ENCODE results near the gene ITPKC. TPM values are rescaled to one million over a fixed set of nuclear protein-coding genes. Genes with fewer than 3 reads are reported as not detected.

The ITPKC gene
- total and polyA plus RNA-seq, 11 donors, result 6.9 to 27.3 (median 9.1) TPM

DNA sequence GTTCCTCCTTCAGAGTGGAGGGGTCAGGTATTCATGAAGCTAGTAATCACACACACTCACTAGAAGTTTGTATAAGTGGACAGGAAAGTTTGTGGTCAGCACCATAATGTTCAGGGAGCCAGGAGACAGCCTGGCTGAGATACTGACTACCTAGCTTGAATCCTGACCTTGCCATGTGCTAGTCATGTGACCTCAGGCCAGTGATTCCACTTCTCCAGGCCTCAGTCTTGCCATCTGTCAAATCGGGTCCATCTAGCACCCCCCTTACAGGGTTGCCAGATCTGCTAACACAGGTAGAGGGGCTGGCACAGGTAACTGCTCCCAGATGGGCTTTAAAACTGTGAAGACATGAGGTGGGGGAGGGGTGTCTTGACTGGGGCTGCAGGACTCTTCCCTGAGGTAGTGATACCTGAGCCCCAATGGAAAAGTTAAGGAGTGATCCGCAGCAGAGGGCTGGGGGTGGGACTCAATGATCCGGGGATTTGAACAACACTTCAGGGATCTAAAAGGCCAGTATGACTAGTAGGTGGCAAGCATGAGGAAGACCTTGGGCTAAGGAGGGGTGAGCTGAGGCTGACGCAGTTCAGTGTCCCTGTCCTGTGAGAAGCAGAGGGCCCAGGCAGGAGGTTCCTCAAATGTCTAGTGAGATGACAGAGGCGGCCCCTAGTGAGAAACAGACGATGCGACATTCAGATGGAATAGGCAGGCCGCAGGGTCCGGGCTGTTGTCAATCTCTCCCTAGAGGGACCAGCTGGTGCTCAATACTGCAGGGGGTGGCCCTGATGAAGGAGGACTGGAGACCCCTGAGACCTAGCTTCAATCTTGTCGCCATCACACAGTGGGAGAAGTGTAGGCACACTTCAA, 24.8 kb downstream of the ITPKC start:
- Histone ChIP-seq H3K27ac (peak overlapping the region in 9 of 12 donors; percentile 11 to 74 (median 62)), H3K36me3 (peaks cover 0 to 41% (median 32%) of the 10 kb centered on the region in 9 donors)

DNA sequence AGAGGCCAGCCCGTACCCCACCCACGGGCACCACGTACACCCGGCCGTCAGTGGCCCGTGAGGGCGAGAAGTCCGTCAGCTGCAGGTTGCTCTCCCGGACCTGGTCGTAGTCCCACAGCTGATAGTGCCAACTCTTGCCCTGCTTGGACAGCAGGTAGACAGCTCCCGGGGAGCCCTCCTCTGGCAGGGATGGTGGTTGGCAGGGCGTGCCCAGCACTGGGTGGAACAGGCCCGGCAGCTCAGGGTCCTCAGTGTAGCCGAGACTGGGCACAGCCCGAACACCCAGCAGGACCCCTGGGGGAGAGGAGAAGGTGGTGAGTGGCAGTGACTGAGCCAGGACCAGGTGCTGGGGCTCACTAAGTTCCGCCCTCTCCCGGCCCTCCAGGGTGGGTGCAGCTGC, 25.6 kb downstream of the ITPKC start:
- Histone ChIP-seq H3K4me3 (no peak overlapping the region), H3K27ac (no peak overlapping the region), H3K4me1 (peaks cover 0 to 33% (median 13%) of the 10 kb centered on the region in 12 donors), H3K9me3 (no peaks in the 10 kb centered on the region), H3K27me3 (no peaks in the 10 kb centered on the region), H3K36me3 (peaks cover 0 to 34% (median 25%) of the 10 kb centered on the region in 9 donors)
- intact Hi-C loops (cut with DNase I), result no loop called here
- DNase-seq (no peak), ATAC-seq (peak in 1 of 4 donors; percentile 8)
- TF ChIP-seq, protein P1, sequence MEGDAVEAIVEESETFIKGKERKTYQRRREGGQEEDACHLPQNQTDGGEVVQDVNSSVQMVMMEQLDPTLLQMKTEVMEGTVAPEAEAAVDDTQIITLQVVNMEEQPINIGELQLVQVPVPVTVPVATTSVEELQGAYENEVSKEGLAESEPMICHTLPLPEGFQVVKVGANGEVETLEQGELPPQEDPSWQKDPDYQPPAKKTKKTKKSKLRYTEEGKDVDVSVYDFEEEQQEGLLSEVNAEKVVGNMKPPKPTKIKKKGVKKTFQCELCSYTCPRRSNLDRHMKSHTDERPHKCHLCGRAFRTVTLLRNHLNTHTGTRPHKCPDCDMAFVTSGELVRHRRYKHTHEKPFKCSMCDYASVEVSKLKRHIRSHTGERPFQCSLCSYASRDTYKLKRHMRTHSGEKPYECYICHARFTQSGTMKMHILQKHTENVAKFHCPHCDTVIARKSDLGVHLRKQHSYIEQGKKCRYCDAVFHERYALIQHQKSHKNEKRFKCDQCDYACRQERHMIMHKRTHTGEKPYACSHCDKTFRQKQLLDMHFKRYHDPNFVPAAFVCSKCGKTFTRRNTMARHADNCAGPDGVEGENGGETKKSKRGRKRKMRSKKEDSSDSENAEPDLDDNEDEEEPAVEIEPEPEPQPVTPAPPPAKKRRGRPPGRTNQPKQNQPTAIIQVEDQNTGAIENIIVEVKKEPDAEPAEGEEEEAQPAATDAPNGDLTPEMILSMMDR (IDR thresholded peaks at IDR 0.05), result no peak
- no peak for TF ChIP-seq POLR2A (IDR thresholded peaks at IDR 0.05)
- 85 to 100% (median 88%) methylated on average over 2 to 17 of the region's 17 CpGs for WGBS, 4 donors

More for the DNA sequence above, 24.8 kb downstream of the ITPKC start:
- ATAC-seq (no peak), DNase-seq (no peak)
- no peaks in the 10 kb centered on the region for H3K27me3 ChIP-seq
- H3K9me3 ChIP-seq, result no peaks in the 10 kb centered on the region
- H3K4me1 ChIP-seq, result peaks cover 0 to 31% (median 13%) of the 10 kb centered on the region in 12 donors
- WGBS, 4 donors, result 77 to 86% (median 82%) methylated on average over 10 of the region's 10 CpGs
- H3K4me3 ChIP-seq, result no peak overlapping the region
- intact Hi-C loops (cut with DNase I), result no loop called here
- no peak for TF ChIP-seq POLR2A (IDR thresholded peaks at IDR 0.05)
- TF ChIP-seq, protein P1 (IDR thresholded peaks at IDR 0.05), result no peak

DNA sequence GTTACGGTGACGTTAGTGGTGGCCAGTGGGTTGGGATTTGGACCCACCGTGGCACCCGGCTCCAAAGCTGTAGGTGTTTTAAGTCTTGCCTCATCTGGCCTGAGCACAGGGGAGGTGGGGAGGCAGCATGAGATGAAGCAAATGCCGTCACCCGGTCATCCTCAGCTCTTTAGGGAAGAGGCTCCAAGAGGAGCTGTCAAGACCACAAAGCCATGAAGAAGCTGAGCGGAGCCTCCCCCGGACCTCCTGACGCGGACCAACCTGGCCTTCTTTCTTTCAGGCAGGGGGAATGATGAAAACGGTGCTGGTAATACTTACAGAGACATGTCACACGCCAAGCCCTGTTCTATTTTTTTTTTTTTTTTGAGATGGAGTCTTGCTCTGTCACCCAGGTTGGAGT, 26.0 kb downstream of the ITPKC start:
- peaks cover 0 to 37% (median 13%) of the 10 kb centered on the region in 12 donors for H3K4me1 ChIP-seq
- no peaks in the 10 kb centered on the region for H3K27me3 ChIP-seq
- no peak overlapping the region for H3K27ac ChIP-seq
- ATAC-seq, result no peak
- intact Hi-C loops (cut with DNase I), result no loop called here
- H3K4me3 ChIP-seq, result no peak overlapping the region
- TF ChIP-seq, protein P1 (IDR thresholded peaks at IDR 0.05), result no peak
- TF ChIP-seq POLR2A (IDR thresholded peaks at IDR 0.05), result no peak
- WGBS, 4 donors, result 89 to 93% (median 91%) methylated on average over 12 of the region's 12 CpGs
- H3K9me3 ChIP-seq, result no peaks in the 10 kb centered on the region
- H3K36me3 ChIP-seq, result peaks cover 0 to 30% (median 21%) of the 10 kb centered on the region in 9 donors
- DNase-seq, result no peak

DNA sequence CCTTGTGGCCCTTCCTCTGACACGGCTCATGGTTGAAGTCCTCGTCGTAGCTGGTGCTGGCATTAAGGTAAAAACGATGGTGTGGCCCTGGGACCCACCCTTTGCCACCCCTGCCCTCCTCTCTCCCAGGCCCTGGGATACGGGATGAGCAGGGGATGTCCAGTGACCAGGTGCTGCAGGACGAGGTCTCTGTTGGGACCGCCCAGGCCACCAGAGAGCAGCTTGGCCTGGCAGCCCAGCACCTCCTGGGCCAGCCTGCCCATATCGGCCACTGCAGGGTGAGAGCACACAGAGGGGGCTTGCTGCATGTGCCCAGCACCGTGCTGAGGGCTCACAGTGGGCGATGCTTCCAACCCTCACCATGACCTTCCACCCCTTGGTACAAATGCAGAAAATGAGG, 27.0 kb downstream of the ITPKC start:
- intact Hi-C loops (cut with DNase I), result no loop called here
- Histone ChIP-seq H3K27me3 (no peaks in the 10 kb centered on the region), H3K27ac (no peak overlapping the region), H3K4me1 (peaks cover 0 to 47% (median 14%) of the 10 kb centered on the region in 12 donors), H3K9me3 (no peaks in the 10 kb centered on the region), H3K36me3 (peaks cover 0 to 19% (median 14%) of the 10 kb centered on the region in 9 donors), H3K4me3 (no peak overlapping the region)
- no peak for ATAC-seq
- TF ChIP-seq, protein P1 (IDR thresholded peaks at IDR 0.05), result no peak
- no peak for TF ChIP-seq POLR2A (IDR thresholded peaks at IDR 0.05)
- 89 to 94% (median 90%) methylated on average over 7 to 10 of the region's 10 CpGs for WGBS, 4 donors
- no peak for DNase-seq
